Measurements from ENCODE around the gene MLF1. TPM values are rescaled to one million over a fixed set of nuclear protein-coding genes. Genes with fewer than 3 reads are reported as not detected.

Gene MLF1
- total and polyA plus RNA-seq, 11 donors, result 64.9 to 258 (median 114) TPM

DNA sequence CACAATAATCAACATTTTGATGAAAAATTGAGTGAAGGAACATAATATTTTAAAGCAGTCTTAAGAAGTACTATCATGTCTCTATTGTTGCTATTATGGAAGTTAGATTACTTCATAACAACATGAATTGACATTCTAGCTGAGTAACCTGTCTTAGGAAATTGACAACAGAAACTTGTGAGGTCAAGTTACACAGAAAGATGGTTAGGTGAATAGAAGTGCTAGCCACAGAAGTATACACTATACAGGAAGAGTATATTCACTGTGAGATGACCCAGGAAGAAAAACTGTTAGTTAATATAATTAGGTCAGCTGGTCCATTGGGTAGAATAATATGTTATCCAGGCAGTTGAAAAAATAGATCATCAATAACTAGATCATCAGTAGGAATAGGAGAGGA is 31.2 kb downstream of the MLF1 start:
- H3K4me3 ChIP-seq, result no peak overlapping the region
- DNase-seq (no peak), ATAC-seq (no peak)
- TF ChIP-seq POLR2A (IDR thresholded peaks at IDR 0.05), result no peak
- TF ChIP-seq, protein P1, sequence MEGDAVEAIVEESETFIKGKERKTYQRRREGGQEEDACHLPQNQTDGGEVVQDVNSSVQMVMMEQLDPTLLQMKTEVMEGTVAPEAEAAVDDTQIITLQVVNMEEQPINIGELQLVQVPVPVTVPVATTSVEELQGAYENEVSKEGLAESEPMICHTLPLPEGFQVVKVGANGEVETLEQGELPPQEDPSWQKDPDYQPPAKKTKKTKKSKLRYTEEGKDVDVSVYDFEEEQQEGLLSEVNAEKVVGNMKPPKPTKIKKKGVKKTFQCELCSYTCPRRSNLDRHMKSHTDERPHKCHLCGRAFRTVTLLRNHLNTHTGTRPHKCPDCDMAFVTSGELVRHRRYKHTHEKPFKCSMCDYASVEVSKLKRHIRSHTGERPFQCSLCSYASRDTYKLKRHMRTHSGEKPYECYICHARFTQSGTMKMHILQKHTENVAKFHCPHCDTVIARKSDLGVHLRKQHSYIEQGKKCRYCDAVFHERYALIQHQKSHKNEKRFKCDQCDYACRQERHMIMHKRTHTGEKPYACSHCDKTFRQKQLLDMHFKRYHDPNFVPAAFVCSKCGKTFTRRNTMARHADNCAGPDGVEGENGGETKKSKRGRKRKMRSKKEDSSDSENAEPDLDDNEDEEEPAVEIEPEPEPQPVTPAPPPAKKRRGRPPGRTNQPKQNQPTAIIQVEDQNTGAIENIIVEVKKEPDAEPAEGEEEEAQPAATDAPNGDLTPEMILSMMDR (IDR thresholded peaks at IDR 0.05), result no peak
- no peak overlapping the region for H3K27ac ChIP-seq
- no peaks in the 10 kb centered on the region for H3K27me3 ChIP-seq
- no peaks in the 10 kb centered on the region for H3K9me3 ChIP-seq
- no peaks in the 10 kb centered on the region for H3K4me1 ChIP-seq
- intact Hi-C loops (cut with DNase I), result no loop called here
- peaks cover 0 to 95% (median 38%) of the 10 kb centered on the region in 9 donors for H3K36me3 ChIP-seq

DNA sequence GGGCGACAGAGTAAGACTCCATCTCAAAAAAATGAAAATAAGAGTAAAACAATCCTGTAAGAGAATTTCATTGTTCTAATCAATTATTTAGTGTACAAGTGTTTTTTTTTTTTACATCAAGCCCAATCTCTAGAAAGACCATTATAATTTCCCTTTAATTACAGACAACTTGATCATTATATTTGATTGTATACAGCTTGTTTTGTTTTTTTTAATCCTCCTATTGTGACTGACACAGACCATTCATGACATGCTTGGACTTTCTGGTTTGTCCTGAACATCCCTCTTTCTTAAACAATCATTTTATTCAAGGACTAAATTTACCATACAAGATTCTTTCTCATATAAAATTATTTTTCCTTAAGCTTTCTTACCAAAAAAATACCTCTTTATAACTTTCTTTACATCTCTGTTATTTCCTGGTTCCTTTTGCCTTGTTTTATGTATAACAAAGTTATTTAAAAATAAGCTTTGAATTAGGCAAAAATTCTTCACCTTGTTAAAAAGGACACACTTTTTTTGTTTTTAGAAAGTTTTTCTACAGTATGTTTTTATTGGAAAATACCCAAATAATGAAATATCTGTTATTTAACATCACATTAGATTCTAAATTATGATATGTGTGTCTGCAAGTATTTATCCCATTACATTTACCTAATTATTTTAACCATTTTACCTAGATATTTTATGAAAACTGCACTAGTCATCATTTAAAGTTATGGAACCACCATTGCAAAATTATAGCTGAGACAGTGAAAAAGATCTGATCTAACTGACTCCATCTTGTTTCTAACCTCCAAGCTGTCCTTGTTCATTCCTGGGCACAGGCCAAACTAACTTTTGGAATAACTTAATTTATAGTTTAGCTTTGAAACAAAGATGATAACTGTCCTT is 47.2 kb downstream of the MLF1 start:
- Histone ChIP-seq H3K4me1 (no peaks in the 10 kb centered on the region), H3K27me3 (no peaks in the 10 kb centered on the region), H3K27ac (no peak overlapping the region), H3K9me3 (peaks cover 0 to 27% (median 3%) of the 10 kb centered on the region in 12 donors), H3K36me3 (no peaks in the 10 kb centered on the region), H3K4me3 (no peak overlapping the region)
- intact Hi-C loops (cut with DNase I), result no loop called here
- ATAC-seq (no peak), DNase-seq (no peak)
- whole genome bisulfite sequencing, 4 donors, result 60 to 72% (median 66%) methylated on average over 1 of the region's 1 CpG
- TF ChIP-seq, protein P1 (IDR thresholded peaks at IDR 0.05), result no peak
- no peak for TF ChIP-seq POLR2A (IDR thresholded peaks at IDR 0.05)

DNA sequence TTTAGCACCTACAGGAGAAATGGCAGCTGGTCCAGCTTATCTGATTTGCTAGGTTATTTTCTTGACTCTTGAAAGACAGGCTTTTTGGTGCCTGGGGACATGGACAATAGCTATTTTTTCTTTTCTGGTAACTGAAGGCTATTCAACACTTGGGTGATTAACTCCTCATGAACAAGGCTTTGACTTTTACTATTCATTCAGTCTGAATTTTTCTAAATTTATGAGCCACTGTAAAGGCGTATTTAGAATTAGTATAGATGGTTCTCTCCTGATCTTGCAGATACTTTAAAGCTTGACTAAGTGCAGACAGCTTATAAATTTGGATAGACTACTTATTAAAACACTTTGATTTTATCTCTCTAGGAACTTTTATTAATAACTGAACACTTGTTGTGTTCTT is 54.9 kb downstream of the MLF1 start:
- H3K4me1 ChIP-seq, result no peaks in the 10 kb centered on the region
- H3K36me3 ChIP-seq, result no peaks in the 10 kb centered on the region
- TF ChIP-seq, protein P1 (IDR thresholded peaks at IDR 0.05), result no peak
- no peak for TF ChIP-seq POLR2A (IDR thresholded peaks at IDR 0.05)
- no peak overlapping the region for H3K27ac ChIP-seq
- H3K27me3 ChIP-seq, result no peaks in the 10 kb centered on the region
- intact Hi-C loops (cut with DNase I), result no loop called here
- peaks cover 0 to 6% (median 0%) of the 10 kb centered on the region in 12 donors for H3K9me3 ChIP-seq
- DNase-seq, result no peak
- H3K4me3 ChIP-seq, result no peak overlapping the region
- WGBS, 4 donors, result 46 to 93% (median 82%) methylated on average over 1 of the region's 1 CpG
- no peak for ATAC-seq

- no peak for ATAC-seq
Observed at GRCh38 chr3:158631981-158632380, 61.0 kb downstream of the MLF1 start.

More at GRCh38 chr3:158631981-158632380, 61.0 kb downstream of the MLF1 start:
- TF ChIP-seq POLR2A (IDR thresholded peaks at IDR 0.05), result no peak
- TF ChIP-seq, protein P1 (IDR thresholded peaks at IDR 0.05), result no peak
- no peaks in the 10 kb centered on the region for H3K27me3 ChIP-seq
- H3K4me1 ChIP-seq, result no peaks in the 10 kb centered on the region
- H3K27ac ChIP-seq, result no peak overlapping the region
- no peak for DNase-seq
- no peaks in the 10 kb centered on the region for H3K36me3 ChIP-seq
- intact Hi-C loops (cut with DNase I), result no loop called here
- H3K4me3 ChIP-seq, result no peak overlapping the region
- H3K9me3 ChIP-seq, result no peaks in the 10 kb centered on the region
